ENCODE data around the gene MFAP5. TPM values are rescaled to one million over a fixed set of nuclear protein-coding genes. Genes with fewer than 3 reads are reported as not detected.

The MFAP5 gene
- total and polyA plus RNA-seq, 10 of the 15 experiments (the other 5 are each of a cell fraction or from before 2014, with no cell fraction given) = 0.06 to 0.14 (median 0.12) TPM; not detected in 7

DNA sequence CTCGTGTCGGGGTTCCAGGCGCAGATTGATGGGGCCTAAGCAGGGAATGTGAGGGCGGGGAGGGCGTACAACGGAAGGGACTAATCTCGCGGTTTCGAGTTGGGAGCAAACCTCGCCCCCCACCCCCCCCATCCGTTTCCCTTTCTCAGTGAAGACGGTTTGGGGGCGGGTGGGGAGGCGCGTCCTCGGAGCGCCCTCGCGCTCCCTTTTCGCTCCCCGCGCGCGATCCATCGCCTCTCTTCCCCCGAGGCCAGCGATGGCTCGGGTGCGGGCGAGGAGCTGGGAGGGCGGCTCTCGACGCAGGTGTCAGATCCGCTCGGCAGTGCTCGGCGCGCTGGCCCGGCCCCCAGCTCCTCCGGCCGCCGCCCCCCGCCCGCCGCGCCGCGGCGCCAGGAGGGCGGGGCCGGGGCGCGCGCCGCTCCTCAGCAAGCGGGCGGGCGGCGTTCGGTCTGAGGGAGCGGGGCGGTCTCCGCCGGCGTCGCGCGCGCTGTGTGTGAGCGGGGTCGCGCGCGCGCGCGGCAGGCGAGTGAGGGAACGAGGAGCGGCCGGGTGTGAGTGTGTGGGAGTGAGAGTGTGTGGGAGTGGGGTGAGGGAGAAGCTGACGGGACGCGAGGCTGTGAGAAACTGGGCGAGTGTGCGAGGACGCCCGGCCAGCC lies 35.0 kb upstream of the MFAP5 start, which contains the start of gene RIMKLB:
TSS of gene RIMKLB (plus strand) at position 516 of the 656 bp plus-strand sequence. CDS start 15,876 bp downstream, outside the sequence.
- intact Hi-C loops (cut with micrococcal nuclease; ENCODE audit: unreplicated experiment) = no loop called here
- Histone ChIP-seq H4K20me1 (ENCODE audit: control insufficient read depth, insufficient read depth) (no peaks in the 10 kb centered on the region), H3K36me3 (ENCODE audit: control insufficient read depth in 2 of 2, insufficient read depth in 2 of 2, low read length in 1 of 2) (no peaks in the 10 kb centered on the region), H3K27me3 (replicated peaks in 1 of 2; ENCODE audit: control insufficient read depth in 2 of 2, insufficient read depth in 2 of 2, low read length in 1 of 2) (peaks cover 1 to 12% of the 10 kb centered on the region in 2 experiments; a peak in 2 of 4 replicates), H3K79me2 (ENCODE audit: control insufficient read depth, insufficient read depth, low read length) (no peaks in the 10 kb centered on the region), H3K27ac (ENCODE audit: control insufficient read depth, insufficient read depth) (no peak within 1 kb of the TSS), H3K4me3 (peak within 1 kb of the TSS; percentile 76), H3K4me1 (ENCODE audit: control insufficient read depth, insufficient read depth, low read length) (no peaks in the 10 kb centered on the region), H3K4me2 (ENCODE audit: control insufficient read depth, insufficient read depth) (peak within 1 kb of the TSS; percentile 99), H3K9me3 (replicated peaks; ENCODE audit: control insufficient read depth, insufficient read depth, low read length) (no peaks in the 10 kb centered on the region), H2AFZ (ENCODE audit: control insufficient read depth, low read depth, low read length) (peak within 1 kb of the TSS; percentile 77), H3K9ac (ENCODE audit: control insufficient read depth, insufficient read depth, low read length) (peak within 1 kb of the TSS; percentile 34; the same call in 1 of the 2 replicates)
- in situ Hi-C loops (cut with MboI) = no loop called here
- FAIRE-seq (no peak), DNase-seq (ENCODE audit: low read depth, low spot score) (no peak), ATAC-seq (peak; percentile 91)
- no TSS peak for BruUV-seq (replicated peaks)
- ChIA-PET RAD21 (ENCODE audit: unreplicated experiment) (no interaction called here), CTCF (no interaction called here), POLR2A (no interaction called here), SMC1A (ENCODE audit: uncharacterized antibody, unreplicated experiment) (no interaction called here)
- 0% methylated on average over 13 of the region's 88 CpGs for WGBS (ENCODE audit: insufficient coverage, insufficient replicate concordance, low lambda C conversion rate, missing lambda C conversion rate)
- TF ChIP-seq CREM (IDR thresholded peaks at IDR 0.05; ENCODE audit: low read depth) = peak; percentile 5; the same call in 1 of the 2 replicates
- TF ChIP-seq, protein P1, sequence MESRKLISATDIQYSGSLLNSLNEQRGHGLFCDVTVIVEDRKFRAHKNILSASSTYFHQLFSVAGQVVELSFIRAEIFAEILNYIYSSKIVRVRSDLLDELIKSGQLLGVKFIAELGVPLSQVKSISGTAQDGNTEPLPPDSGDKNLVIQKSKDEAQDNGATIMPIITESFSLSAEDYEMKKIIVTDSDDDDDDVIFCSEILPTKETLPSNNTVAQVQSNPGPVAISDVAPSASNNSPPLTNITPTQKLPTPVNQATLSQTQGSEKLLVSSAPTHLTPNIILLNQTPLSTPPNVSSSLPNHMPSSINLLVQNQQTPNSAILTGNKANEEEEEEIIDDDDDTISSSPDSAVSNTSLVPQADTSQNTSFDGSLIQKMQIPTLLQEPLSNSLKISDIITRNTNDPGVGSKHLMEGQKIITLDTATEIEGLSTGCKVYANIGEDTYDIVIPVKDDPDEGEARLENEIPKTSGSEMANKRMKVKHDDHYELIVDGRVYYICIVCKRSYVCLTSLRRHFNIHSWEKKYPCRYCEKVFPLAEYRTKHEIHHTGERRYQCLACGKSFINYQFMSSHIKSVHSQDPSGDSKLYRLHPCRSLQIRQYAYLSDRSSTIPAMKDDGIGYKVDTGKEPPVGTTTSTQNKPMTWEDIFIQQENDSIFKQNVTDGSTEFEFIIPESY (IDR thresholded peaks at IDR 0.05) = no peak
- TF ChIP-seq CREB1 (IDR thresholded peaks at IDR 0.05; ENCODE audit: low read depth) = no peak
- TF ChIP-seq DPF2 (IDR thresholded peaks at IDR 0.05) = no peak
- TF ChIP-seq, protein P2, sequence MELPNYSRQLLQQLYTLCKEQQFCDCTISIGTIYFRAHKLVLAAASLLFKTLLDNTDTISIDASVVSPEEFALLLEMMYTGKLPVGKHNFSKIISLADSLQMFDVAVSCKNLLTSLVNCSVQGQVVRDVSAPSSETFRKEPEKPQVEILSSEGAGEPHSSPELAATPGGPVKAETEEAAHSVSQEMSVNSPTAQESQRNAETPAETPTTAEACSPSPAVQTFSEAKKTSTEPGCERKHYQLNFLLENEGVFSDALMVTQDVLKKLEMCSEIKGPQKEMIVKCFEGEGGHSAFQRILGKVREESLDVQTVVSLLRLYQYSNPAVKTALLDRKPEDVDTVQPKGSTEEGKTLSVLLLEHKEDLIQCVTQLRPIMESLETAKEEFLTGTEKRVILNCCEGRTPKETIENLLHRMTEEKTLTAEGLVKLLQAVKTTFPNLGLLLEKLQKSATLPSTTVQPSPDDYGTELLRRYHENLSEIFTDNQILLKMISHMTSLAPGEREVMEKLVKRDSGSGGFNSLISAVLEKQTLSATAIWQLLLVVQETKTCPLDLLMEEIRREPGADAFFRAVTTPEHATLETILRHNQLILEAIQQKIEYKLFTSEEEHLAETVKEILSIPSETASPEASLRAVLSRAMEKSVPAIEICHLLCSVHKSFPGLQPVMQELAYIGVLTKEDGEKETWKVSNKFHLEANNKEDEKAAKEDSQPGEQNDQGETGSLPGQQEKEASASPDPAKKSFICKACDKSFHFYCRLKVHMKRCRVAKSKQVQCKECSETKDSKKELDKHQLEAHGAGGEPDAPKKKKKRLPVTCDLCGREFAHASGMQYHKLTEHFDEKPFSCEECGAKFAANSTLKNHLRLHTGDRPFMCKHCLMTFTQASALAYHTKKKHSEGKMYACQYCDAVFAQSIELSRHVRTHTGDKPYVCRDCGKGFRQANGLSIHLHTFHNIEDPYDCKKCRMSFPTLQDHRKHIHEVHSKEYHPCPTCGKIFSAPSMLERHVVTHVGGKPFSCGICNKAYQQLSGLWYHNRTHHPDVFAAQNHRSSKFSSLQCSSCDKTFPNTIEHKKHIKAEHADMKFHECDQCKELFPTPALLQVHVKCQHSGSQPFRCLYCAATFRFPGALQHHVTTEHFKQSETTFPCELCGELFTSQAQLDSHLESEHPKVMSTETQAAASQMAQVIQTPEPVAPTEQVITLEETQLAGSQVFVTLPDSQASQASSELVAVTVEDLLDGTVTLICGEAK (IDR thresholded peaks at IDR 0.05; ENCODE audit: borderline replicate concordance) = no peak
- TF ChIP-seq BCL11A (IDR thresholded peaks at IDR 0.05; ENCODE audit: low read depth, low read length) = no peak
- TF ChIP-seq, protein P3, sequence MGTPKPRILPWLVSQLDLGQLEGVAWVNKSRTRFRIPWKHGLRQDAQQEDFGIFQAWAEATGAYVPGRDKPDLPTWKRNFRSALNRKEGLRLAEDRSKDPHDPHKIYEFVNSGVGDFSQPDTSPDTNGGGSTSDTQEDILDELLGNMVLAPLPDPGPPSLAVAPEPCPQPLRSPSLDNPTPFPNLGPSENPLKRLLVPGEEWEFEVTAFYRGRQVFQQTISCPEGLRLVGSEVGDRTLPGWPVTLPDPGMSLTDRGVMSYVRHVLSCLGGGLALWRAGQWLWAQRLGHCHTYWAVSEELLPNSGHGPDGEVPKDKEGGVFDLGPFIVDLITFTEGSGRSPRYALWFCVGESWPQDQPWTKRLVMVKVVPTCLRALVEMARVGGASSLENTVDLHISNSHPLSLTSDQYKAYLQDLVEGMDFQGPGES (IDR thresholded peaks at IDR 0.05) = no peak
- no peak for TF ChIP-seq ZNF384 (IDR thresholded peaks at IDR 0.05; ENCODE audit: borderline replicate concordance, low read depth, low read length)
- no peak for TF ChIP-seq LARP7 (IDR thresholded peaks at IDR 0.05)
- TF ChIP-seq, protein P4, sequence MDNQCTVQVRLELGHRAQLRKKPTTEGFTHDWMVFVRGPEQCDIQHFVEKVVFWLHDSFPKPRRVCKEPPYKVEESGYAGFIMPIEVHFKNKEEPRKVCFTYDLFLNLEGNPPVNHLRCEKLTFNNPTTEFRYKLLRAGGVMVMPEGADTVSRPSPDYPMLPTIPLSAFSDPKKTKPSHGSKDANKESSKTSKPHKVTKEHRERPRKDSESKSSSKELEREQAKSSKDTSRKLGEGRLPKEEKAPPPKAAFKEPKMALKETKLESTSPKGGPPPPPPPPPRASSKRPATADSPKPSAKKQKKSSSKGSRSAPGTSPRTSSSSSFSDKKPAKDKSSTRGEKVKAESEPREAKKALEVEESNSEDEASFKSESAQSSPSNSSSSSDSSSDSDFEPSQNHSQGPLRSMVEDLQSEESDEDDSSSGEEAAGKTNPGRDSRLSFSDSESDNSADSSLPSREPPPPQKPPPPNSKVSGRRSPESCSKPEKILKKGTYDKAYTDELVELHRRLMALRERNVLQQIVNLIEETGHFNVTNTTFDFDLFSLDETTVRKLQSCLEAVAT (IDR thresholded peaks at IDR 0.05) = no peak
- no peak for TF ChIP-seq WRNIP1 (IDR thresholded peaks at IDR 0.05; ENCODE audit: borderline replicate concordance, low read depth, low read length)
- TF ChIP-seq ETV6 (conservative IDR thresholded peaks at IDR 0.05 in 1 of 2, IDR thresholded peaks at IDR 0.05 in 1 of 2; ENCODE audit: borderline replicate concordance in 1 of 2, low read depth in 1 of 2) = no peak
- TF ChIP-seq PAX8 (IDR thresholded peaks at IDR 0.05) = no peak
- TF ChIP-seq MEF2B (IDR thresholded peaks at IDR 0.05; ENCODE audit: partially characterized antibody, poor library complexity, severe bottlenecking) = no peak
- peak; percentile 43; the same call in 1 of the 2 replicates for TF ChIP-seq POLR2A (IDR thresholded peaks at IDR 0.05; ENCODE audit: low read depth, low read length)
- TF ChIP-seq RUNX3 (IDR thresholded peaks at IDR 0.05; ENCODE audit: low read length) = peak; percentile 33; the same call in 1 of the 2 replicates
- no peak for TF ChIP-seq ASH2L (IDR thresholded peaks at IDR 0.05; ENCODE audit: borderline replicate concordance, low read depth)
